Gastrocnemius medialis (tissue), 4 donors: ENCODE measurements around the gene INSYN2B.

Source experiments
- CTCF ChIP-seq, 5 experiments: fragments of 450-650 bp in 3 of 5; fragments of 200-600 bp in 2 of 5; sonication (generic) in 2 of 5; IDR thresholded peaks in 4 of 5; conservative IDR thresholded peaks in 1 of 5; 1 replicate in 4 of 5; 2 replicates in 1 of 5; pipeline ENCODE4 v1.5.1; 2016 to 2019; ENCODE audit warnings: antibody characterized with exemption in 5 of 5, mild to moderate bottlenecking in 3 of 5, moderate library complexity in 3 of 5
- POLR2A ChIP-seq, 2 donors: fragments of 450-650 bp; IDR thresholded peaks; one replicate each; pipeline ENCODE4 v1.6.1; 2017; ENCODE audit warnings: antibody characterized with exemption in 2 of 2, mild to moderate bottlenecking in 2 of 2, moderate library complexity in 2 of 2

DNA sequence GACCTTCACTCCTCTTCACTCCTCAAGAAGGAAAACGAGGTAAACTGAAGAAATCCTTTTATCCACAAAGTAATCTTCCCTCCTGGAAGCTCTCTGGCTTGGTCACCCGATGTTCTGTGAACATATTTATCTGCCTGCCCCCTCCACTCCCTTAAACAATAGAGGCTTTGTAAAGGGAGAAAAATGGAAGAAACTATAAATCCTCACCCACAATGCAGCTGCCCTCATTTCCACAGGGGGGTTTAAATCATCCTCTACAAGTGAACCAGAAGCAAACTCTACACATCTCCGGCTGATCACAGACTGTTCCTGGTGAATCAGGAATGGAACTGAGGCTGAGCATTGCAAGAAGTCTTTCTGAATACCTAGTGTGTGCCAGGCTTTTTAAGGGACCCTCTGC lies 7.2 kb downstream of the INSYN2B start:
- TF ChIP-seq CTCF (IDR thresholded peaks at IDR 0.05 in 4 of 5, conservative IDR thresholded peaks at IDR 0.05 in 1 of 5) (no peak), POLR2A (IDR thresholded peaks at IDR 0.05) (no peak)
